ENCODE data around the gene SPDEF.

SPDEF gene

GRCh38 chr6:34528996-34529664, 27.0 kb downstream of the SPDEF start:
- DNase-seq (ENCODE audit: low read depth in 2 of 2) = no peak

- DNase-seq (ENCODE audit: low read depth in 2 of 2) = no peak
These were observed 28.1 kb downstream of the SPDEF start for GRCh38 chr6:34527751-34528670.

- peak; percentile 91 to 92 for DNase-seq (ENCODE audit: low read depth in 2 of 2)
These were observed 29.0 kb downstream of the SPDEF start for GRCh38 chr6:34526992-34527728.

DNA sequence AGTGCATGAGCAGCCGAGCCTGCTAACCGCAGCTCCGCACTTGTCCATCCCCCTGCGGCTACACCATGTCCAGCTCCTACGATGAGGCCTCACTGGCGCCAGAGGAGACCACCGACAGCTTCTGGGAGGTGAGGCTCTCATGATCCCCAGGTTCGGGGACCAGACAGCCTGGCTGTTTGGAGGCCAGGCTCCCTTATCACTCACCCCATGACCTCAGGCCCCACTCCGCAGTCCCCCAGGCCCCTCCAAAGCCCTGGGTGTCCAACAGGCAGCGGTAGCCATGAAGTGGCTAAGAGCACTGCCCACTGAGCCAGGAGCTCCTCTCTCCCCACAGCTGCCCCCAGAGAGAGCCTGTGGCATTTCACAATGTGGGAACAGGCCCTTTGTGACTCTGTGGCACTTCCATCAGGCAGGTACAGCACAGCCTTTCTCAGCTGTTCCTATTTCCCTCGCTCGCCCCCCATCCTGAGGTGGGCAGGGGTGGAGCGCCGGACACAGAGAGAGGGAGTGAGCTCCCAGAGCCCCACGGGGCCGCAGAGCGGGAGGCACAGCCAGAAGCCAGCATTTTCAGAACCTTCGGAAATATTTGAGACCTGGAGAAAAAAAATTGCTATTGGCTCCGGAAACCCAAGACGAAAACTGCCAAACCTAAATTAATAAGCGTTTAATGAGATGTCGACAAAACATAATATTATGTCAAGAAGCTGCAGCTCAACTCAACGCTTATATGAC, 29.7 kb downstream of the SPDEF start:
- DNase-seq (ENCODE audit: low read depth in 2 of 2) = no peak

- DNase-seq (ENCODE audit: low read depth in 2 of 2) = no peak
These were observed 30.5 kb downstream of the SPDEF start for GRCh38 chr6:34525431-34526175.

DNA sequence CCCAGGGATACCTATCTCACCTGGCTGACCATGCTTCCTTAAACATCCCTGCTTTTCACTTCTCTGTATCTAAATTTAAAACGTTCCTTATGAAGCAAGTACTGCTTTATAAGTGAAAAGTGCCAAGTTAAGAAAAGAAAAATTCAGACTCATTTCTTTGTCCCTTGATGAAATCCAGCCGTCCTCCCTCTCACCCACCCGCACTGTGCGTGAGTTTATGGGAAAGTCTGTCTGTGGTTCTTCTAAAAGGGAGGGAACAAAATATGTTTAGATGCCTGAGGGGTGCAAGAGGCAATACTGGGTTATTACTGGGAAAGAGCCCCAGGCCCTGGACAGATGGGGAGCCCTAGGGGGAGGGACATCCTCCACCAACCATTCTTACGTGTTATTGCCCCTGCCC, 31.2 kb downstream of the SPDEF start:
- no peak for DNase-seq (ENCODE audit: low read depth in 2 of 2)

GRCh38 chr6:34524499-34524898, 31.6 kb downstream of the SPDEF start:
- DNase-seq (ENCODE audit: low read depth in 2 of 2) = no peak

DNA sequence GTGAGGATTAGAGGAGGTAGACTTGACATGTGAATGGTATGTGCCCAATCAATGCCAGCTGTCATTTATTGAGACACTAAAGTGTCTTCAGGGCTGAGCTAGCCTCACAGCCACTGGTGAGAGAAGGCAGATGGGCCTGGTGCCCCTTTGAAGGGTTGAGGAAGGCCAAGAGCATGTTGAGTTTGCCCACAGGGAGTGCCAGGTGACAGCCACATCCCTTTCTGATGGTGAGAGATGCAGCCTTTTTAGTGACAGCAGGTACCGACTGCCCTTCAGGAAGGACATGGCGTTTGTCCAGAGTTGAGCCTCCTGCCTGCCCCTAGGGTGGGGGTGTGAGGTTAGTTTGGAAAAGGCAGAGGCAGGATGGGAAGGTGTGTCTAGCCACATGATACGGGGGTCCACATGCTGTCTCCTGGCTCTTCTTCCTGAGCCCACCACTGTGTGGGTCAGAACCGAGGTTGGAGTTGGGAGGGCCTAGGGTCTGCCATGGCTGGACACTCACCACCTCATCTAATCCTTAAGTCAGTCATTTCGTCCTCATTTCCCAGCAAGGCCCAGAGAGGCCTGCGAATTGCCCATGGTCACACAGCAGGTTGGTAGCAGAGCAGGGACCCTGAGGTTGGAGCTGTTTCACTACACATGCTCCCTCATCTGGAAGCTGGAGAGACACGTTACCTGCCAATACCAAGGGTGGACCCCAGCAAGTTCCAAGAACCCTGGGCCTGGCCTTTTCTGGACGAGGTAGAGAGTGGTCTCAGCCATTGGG, 32.5 kb downstream of the SPDEF start:
- DNase-seq (ENCODE audit: low read depth in 2 of 2) = no peak

- no peak for DNase-seq (ENCODE audit: low read depth in 2 of 2)
These were observed 33.4 kb downstream of the SPDEF start for GRCh38 chr6:34522761-34523160.

DNA sequence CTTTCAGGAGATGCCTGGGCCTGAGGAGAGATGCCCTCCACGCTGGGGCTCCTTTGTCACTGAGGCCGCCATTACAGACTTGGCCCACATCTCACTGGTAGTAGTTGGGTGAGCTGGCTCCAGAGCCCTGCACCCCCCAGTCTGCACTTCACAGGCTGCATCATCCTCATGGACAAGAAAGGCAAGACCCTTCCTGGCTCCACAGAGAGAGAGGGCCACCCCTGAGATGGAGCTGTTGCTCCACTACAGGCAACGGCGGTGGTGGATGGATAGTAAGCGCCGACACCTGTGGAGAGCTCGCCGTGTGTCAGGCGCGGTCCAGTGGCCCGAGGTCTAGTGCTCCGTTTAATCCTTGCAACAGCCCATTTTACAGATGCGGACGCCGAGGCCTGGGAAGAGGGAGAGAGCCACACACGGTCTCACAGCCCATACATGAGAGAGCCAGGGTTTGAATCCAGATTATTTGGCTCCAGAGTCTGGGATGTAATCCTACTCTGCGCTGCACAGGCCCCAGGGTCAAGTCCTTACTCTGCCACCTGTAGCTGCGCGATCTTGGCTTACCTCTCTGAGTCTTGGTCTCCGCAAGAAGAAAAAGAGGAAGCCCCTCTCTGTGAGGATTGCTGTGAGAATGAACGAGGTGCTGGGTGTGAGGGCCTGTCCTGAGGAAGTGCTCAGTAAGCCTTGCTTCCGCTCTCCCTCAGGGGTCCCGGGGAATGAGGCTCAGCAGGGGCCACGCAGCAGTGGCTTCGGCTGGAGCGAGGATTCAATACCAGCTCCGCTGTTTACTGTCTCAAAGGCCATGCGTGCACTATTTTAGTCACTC, 34.5 kb downstream of the SPDEF start:
- DNase-seq (ENCODE audit: low read depth in 2 of 2) = no peak

GRCh38 chr6:34520645-34521462, 35.3 kb downstream of the SPDEF start:
- no peak for DNase-seq (ENCODE audit: low read depth in 2 of 2)

DNA sequence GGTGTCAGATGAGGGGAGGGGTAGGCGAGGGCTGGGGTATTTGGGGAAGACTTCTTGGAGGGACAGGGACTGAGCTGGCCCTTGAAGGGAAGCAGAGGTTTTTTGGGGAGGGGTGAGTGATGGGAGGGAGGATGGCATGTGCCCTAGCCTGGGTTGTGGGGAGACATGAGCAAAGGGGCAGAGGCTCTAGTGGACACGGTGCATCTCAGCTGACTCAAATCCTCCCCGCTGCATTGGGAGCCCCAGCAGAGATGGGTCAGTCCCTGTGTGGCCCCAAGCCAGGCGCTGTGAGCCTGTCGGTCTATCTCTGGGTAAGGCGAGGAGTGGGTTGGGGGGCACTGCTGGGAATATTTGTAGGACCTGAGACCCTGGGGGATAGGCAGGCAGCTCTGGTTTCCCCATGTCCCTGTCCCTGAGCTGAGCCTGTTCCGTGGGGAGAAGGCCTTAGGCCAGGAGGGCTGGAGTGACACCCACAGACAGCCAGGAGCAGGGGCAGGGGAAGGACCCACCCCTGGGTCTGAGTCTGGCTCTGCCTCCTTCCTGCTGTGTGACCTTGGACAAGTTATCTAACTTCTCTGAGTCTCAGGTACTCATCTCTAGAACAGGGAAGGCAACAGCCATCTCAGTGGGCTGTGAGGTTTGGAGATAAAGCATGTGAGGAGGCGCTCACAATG, 36.0 kb downstream of the SPDEF start:
- no peak for DNase-seq (ENCODE audit: low read depth in 2 of 2)

GRCh38 chr6:34518669-34519365, 37.3 kb downstream of the SPDEF start:
- DNase-seq (ENCODE audit: low read depth in 2 of 2) = no peak

DNA sequence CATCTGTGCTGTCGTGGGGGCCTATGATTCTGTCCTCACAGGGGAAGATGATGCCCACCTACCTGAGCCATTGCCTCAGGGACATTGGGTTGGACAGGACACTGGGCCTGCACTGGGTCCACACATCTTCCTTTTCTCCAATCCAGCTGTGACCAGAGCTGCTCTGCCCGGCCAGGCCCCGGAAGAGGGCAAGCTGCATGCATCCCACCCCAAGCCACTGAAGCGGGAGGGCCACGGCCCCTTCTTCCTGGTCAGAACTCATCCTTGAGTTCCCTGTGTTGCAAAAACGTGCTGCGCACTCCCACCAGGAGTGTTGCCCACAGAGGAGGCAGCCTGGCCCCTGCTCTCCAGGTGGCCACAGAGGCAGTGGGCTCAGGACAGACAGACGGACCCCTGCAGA, 38.2 kb downstream of the SPDEF start:
- no peak for DNase-seq (ENCODE audit: low read depth in 2 of 2)

DNA sequence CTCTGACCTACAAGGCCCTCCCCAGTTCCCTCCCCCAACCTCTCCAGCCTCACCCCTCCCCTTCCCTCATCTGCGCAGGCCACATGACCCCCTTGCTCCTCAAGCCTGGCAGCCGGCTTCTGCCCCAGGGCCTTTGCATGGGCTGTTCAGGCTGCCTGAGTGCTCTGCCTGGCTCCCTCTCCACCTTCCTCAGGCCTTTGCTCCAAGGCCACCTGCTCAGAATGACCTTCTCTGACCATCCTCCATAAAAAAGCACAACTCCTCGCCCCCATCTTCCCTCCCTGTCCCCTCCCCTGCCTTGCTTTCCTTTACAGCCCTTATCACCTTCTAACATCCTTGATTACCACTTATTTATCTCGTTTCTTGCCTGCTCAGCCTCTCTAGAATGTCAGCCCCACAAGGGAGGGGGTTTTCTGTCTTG, 38.7 kb downstream of the SPDEF start:
- no peak for DNase-seq (ENCODE audit: low read depth in 2 of 2)

DNA sequence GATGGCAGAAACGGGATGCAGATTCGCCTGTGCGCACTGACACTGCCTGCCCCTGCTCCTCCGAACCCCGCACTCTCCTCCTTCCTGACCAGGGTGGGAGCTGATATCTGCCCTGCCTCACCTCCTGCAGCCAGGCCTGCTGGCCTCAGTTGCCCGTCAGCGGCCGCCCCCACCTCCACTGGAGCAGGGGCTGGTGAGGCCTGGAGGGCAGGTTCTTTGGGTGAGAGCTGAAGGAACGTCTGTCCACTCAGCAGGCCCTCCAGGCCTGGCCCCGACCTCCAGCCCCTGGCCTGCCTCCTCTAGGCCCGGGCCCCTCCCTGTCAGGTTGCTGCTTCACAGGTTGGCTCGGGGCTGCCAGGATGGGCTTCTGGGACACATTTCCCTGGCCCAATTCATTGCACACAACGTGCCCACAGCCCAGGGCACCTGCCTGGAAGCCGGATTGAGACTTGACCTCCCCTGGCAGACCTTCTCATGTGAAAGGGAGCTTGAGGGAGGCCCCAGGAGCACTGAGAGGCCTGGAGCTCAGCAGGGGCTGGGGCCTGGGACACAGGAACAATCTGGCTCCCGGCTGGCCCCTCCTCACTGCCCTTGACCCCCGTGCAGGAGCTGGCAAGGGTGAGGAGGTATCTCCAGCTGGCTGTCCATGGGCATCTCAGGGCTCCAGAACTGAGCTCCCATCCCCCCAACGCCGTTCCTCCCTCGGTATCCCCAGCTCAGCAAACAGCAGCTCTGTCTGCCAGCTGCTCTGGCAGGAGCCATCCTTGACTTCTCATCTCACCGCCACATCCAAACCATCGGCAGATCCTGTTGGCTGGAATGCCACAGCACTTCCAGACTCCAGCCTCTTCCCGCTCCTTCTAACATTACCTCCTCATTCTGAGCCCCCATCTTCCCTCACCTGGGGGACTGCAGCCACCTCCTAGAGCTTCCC, 39.5 kb downstream of the SPDEF start:
- no peak for DNase-seq (ENCODE audit: low read depth in 2 of 2)
